GM18951 (cell line): ENCODE data around the gene WDR82.

Experiments used
- POLR2A ChIP-seq: IDR thresholded peaks from 4 replicates; pipeline ENCODE4 v1.6.1; 2011; ENCODE audit warnings: mild to moderate bottlenecking; ENCODE audit not compliant: insufficient read length, insufficient read depth; ENCODE audit errors: extremely low read depth
- in situ Hi-C: fragments of 300-500 bp; cut with MboI; formaldehyde crosslinking; loops from one replicate; pipeline ENCODE4 v1.12.0; 2022; ENCODE audit warnings: low sequenced_read_pairs, mixed read lengths, inconsistent platforms; ENCODE audit not compliant: unreplicated experiment

The WDR82 gene

DNA sequence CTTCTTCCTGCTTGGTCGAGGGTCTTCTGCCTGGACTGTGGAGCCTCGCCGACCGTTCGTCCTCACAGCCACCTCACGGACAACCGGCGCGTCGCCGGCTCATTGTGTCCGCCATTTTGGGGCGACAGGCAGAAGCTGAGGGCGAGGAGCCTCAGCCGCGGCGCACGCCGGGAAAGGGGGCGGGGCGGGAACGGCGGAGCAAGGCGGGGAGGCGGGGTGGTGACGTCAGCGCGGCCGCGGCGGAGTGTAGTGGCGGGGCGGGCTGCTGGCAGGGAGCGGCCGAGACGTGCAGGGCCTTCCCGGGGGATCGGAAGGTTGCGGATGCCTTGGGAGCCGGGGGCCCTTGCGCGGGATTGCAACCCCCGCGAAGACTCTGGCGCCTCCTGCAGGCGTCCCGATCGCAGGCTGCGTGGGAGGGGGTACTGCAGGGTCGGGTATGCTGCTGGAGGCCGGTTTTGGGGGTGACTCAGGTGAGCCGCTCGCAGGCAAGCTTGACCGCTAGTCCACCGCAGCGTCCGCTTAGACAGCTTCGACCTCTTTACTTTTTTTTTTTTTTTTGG, at the start of gene WDR82:
Gene WDR82, minus strand, starts transcription at position 140 of the 560 bp plus-strand sequence. CDS start 288 bp downstream, outside the sequence.
- in situ Hi-C loops, result no loop called here
- TF ChIP-seq POLR2A, result peak; percentile 95

GRCh38 chr3:52327486-52328290, 49.2 kb upstream of the WDR82 start:
- TF ChIP-seq POLR2A, result no peak
- in situ Hi-C loops, result no loop called here

DNA sequence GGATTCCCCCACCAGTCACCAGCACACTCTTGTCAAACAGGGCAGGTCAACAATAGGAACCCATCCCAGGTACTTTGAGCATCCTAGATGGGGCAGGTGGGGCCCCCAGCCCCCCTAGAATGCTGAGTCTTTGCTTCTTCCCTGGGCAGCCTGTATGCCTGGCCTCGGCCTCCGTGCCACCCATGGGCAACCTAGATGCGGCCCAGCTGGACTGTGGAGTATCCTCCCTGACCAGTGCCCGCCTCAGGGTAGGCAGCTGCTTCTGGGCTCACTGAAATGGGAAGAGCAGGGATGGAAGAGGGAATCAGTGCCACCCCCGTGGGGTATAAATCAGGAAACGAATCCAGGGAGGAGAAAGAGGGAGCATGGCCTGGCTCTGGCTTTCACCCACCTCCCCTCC, 48.5 kb upstream of the WDR82 start:
- no peak for TF ChIP-seq POLR2A
- in situ Hi-C loops, result no loop called here

DNA sequence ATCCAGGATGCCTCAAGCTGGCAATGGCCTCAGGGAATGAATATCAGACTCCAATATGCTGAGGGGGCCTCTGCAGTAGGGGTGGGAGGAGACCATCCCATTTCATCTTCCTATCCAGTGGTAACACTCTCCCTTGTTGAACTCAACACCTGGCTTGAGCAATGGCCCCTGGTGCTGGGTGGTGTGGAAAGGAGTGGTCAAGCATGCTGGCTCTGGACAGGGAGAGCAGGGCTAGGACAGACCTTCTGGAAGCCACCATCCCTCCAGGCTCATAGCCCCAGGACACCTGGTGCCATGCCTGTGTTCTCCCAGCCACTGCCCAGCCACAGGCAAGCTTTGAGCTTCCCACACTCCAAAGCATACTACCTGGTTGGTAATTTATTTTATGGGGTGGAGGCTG, 47.2 kb upstream of the WDR82 start:
- in situ Hi-C loops, result no loop called here
- no peak for TF ChIP-seq POLR2A

DNA sequence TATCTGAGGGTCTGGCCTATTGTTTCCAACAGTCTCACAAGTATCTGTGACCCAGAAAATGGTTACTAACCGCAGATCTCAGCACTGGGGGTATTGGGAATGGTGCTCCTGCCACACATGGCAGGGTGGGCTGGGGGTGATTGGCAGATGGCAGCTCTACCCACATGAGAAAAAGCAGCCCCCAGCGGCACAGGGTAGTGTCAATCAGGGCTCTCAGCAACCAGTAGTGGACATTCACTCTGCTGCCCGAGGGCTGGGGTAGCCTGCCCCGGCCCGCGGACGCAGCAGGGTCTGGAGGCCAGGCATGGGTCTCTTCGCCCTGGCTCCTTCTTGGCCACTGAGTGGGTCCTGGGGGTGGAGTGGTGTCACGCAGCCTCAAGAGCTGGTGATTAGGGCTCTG, 46.2 kb upstream of the WDR82 start:
- in situ Hi-C loops, result no loop called here
- TF ChIP-seq POLR2A, result no peak

- TF ChIP-seq POLR2A, result no peak
- in situ Hi-C loops, result no loop called here
Measured at GRCh38 chr3:52323526-52324295, 45.3 kb upstream of the WDR82 start.

DNA sequence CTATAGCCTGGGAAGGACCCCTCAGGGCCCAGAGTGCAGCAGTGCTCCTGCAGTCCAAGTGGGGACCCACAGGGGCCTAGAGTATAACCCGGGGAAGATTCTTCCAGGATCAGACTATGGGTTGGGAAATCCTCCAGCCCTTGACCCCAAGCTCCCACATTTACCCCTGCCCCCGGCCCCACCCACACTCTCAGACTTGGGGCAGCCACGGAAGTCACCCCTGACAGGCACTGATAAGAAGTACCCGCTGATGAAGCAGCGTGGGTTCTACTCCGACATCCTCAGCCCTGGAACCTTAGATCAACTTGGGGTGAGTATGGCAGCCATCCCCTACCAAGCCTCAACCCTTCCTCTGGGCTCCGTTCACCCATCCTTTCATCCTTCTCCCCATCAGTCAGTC, 44.0 kb upstream of the WDR82 start:
- in situ Hi-C loops, result no loop called here
- TF ChIP-seq POLR2A, result no peak

GRCh38 chr3:52321481-52321880, 43.0 kb upstream of the WDR82 start:
- in situ Hi-C loops, result no loop called here
- TF ChIP-seq POLR2A, result no peak

DNA sequence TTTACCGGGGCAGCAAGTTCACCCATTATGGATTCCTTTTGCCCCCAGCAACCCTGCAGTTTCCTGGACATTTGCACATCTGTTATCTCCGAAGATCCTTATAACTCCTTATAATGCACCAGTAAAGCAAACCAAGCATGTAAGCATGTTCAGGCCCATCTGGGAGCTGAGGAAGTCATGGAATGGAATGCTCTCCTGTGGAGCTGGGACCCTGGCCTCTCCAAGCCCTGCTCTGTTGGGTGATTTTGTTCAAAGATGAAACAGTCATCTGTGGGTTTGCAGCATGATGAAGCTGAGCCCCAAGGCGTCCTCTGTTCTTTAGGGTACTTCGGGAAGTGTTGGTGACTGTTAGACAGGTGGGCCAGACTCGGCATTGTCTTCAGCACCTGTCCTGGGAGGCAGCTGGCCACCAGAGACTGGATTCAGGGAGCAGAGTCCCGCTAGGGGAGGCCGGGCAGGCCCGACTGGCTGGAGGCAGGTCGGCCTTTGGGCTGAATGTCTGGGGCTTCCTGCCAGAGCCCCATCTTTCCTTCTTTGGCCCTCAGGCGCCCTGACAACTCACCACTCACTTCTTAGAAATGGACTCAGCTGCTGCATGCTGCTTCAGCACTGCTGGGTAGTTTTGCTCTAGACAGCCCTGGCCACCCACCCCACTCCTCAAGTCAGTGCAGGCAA, 41.6 kb upstream of the WDR82 start:
- no peak for TF ChIP-seq POLR2A
- in situ Hi-C loops, result no loop called here

GRCh38 chr3:52318186-52318816, 39.9 kb upstream of the WDR82 start:
- in situ Hi-C loops, result no loop called here
- TF ChIP-seq POLR2A, result no peak

DNA sequence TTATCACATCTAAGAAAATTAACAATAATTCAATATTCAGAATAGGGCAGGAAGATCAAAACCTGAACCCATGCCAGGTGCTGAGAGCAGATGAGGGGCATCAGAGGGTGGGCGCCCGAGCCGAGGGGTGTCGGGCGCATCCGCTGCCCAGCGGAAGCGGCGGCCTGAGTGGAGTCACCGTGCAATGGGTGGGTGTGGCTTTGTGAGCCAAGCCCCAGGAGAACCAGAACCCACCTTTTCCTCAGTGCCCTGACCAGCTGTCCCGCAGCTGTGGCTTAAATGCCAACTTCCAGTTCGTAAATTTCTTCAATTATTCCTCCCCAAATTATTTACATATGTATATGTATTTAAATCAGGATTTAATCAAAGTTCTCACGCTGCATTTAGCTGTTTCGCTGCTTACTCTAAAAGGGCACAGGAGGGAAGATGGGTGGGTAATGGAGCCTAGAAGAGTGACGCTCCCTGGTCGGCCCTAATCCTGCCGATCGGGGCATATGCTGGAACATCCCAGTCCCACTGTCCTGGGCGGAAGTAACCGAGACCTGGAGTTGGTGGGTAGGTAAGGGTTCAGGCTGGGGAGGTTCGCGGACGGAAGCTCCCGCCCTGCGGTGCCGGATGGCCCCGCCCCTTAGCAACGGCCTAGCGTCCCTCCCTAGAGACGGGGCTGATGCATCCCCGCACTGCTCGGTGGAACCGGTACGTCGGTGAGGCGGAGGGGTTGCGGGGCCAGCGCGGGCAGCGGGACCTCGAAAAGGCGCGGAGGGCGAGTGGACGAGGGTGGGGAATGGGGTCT, 39.0 kb upstream of the WDR82 start:
- in situ Hi-C loops, result no loop called here
- TF ChIP-seq POLR2A, result no peak
